ENCODE results near the gene STXBP6.

The STXBP6 gene

DNA sequence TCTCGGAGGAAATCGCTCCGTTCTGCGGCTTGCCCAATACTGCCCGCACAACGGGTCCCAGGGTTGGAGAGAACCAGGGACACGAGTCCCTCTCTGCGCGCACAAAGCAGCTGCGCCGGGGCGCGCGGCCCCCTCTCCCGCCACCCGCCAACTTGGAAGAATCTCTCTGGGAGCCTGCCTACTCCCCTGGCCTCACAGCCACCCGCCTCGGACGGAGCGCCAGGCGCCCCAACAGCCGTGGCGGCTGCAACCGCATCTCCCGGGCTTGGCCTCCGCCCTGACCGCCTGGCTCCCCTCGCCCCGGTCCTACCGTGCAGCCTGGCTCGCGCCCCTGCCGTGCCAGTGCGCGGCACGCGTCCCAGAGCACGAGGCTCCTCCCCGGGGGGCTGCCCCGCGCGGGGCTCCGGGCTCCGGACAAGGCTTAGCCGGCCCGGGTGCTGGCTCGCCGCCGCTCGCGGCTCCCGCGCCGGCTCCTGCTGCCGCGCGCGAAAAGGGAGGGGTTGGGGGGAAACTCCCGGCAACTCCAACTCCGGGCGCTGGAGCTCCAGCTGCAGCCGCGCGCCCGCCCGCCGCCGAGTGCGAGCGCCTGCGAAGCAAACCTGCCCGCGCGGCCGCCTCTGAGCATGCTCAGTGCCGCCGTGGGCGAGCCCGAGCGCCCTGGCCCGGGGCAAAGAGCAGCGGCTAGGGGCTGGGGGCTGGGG is at the start of gene STXBP6:
Gene STXBP6, minus strand, starts transcription at position 580 of the 701 bp plus-strand sequence. CDS start 75,329 bp downstream, outside the sequence.
- no peak for DNase-seq

DNA sequence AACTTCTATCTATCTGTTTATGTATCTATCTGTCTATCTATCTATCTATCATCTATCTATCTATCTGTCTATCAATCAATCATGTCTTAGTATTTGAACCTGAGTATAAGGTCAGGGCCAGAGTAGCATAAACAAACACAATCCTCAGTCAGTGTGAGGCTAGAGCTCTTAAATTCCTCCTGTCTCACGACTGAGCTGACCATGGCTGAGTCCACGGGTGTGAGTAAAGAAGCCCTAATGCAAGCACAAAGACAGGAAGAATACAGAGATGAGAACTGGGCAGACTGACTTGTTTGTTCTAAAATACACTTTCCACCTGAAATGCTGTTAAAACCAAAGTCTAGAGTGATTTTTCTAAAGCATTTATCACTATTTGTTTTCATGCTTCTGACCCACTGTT is 47.2 kb upstream of the STXBP6 start:
- DNase-seq: no peak

DNA sequence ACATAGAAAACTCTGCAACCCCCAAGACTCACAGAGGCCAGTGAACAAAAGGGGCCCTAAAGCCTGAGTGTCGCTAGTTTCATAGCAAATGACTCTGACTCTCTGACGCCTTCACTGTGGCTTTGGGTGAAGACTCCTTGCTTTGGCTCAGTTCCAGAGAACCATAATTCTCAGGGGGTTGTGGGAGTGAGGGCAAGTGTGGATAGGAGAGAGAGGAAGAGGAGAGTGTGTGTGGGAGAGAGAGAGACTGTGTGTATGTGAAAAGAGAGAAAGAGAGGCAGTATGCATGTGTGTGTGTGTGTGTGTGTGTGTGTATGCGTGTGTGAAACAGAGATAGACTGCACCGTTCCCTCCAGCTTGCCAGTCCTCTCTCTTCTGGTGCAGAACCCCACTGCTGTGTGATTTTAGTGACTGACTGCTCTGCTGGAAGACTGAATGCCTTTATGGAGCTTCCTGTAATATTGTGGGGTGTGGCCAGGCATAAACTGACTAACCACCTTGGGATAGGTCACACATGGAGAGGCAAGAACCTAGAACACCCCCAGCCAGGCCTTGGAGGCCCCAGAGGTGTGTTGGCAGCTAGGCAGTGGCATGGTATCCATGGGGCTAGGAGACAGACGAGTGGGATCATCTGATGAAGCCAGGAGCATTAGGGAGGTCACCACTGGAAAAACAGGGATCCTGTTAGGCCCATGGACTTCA is 45.9 kb upstream of the STXBP6 start:
- no peak for DNase-seq

DNA sequence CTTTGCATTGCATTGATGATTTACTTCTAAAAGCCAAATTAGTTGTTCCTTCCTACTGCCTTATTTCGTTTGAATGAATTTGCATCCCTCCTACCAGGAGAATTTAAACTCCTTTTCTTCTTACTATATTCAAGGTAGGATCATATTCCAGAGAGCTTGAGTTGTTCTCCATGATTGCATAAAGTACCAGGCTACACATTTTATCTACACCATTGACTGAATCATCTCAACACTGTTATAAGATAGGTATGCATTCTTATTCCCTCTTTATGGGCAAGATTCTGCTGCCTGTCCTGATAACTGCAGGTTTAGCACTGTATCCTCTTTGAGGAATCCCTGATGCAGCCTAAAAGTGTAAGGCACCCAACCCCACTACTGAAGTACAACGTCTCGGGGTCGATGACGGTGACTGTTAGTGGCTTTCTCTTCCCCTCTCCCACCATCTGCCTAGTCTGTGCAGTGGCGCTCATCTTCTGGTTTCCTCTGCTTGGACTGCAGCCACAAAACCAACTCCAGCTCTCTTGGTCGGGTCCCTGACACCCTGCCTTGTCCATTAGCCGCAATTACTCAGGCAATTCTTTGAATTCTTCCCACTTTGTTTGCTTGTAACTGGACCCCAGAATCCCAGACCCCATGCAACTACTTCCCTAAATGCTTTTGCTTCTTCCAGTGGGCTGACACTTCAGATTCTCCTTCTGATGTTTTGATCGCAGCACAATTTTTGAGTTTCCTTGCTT is 44.4 kb upstream of the STXBP6 start:
- DNase-seq: no peak

DNA sequence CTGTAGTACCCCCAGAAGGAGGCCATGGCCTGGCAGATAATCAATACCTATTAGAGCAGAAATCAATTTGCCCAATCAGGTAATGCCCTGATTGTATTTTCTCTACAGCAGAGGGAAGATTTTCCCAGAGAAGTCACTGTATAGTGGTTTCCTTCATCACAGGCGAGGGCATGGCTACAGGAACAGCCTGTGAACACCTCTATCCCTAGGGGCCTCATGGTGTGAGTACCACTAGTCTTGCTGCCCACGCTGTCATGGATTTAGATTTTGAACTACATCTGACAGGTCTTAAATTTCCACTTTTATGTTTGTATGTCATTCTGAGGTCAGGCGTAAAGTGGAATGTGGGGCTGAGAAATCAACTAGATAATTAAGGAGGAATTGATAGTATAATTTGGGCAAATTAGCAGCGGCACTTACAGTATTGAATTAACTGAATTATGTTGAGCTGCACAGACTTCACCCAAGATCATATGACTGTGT is 42.4 kb upstream of the STXBP6 start:
- no peak for DNase-seq

DNA sequence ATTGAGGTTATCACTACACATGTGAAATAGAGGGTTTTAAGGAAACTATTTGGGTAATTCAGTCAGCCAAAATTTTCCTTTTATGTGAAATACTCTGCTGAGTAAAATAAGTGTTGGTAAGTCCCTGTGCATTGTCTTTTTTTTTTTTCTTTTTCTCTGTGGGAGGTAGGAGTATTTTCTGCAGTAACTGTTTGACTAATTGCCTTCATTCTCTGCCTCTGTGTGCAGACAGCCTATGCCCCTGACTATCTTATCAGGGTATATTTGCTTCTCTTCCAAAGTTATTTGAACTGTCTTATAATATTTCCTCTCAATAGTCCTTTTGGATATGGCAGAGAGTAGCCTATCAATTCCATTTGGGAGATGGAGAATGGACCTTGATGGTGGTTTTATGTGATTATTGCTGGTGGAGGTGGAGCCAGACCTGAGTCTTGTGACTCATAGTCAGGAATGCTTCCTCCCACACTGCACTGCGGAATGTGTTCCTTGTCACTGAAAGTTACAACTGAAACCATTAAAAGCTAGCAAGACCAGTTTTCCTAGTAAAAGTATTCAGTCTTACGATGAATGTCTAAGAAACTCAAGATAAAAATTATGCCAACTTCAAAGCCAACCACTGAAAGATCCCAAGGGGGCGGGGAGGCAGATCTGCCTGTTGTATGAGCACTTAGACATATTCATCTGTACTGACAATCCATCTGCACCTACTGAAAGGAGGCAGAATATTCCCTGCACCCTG is 40.9 kb upstream of the STXBP6 start:
- DNase-seq: no peak

DNA sequence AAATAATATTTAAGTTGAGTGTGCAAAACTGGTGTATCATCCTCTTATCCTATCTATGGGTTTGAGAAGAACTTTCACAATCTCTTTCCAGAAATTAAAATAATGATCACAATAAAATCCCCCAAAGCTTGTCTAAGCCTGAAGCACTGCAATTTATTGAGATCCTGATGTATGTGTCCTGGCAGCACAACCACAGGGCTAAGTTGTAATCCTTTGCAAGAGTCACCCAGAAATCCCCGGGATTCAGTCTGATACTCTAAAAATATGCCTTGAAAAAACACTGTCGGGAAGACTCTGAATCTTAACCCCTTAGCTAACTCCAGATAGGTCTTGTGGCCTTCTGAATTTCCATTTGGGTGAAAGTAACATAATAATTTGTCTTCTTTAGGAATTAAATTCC is 40.3 kb upstream of the STXBP6 start:
- no peak for DNase-seq

DNA sequence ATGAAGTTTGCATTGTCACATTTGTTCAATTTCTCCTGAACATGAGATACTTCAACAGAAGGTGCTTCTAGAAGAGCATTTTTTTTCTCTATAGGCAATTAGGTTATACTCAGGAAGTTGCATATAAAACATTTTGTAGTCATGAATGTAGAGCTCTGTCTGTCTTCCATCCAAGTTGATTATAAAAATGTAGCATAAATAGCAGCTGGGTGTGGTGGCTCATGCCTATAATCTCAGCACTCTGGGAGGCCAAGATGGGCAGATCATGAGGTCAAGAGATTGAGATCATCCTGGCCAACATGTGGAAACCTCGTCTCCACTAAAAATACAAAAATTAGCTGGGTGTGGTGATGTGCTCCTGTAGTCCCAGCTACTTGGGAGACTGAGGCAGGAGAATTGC is 39.5 kb upstream of the STXBP6 start:
- no peak for DNase-seq

DNA sequence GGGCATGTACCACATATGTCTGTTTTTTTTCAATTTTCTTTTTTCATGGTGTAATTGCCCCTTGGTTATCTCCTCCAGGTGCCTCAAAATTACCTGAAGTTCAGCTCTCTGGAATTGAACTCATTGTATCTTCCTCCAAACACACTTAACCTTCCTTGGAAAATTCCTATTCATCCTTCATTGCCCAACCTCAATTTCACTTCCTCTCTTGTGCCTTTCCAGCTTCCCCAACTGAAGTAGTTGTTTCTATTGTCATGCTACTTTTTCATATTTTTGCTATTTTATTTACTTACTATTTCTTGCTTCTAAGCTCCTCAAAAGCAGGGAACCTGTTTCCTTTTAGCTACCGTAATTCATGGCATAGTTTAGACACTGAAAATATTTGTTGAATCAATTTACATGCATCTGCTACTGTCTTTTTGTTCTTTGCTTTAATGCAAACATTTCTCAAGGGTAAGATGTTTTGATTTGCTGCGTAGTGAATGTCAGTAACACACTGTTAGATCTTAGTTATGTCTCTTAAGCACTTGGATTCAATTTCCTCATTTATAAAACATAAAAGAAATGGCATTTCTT is 37.0 kb upstream of the STXBP6 start:
- no peak for DNase-seq

DNA sequence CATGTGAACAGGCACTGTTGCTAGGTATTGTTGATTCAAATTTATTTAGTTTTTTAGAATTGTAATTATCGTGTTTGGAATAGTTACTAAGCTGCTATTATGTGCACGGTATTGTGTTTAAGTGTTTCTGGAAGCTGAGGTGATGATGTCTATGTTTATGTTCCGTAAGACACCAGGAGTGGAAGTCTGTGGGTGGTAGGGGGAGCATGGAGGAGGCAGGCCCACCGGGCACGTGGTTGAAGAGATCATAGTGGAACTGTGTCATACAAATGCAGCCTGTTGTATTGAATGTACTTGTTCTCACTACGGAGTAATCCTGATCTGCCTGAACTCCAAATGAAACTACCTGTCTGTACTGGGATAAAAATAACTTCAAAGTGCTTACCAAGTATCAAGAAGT is 36.1 kb upstream of the STXBP6 start:
- DNase-seq: no peak

DNA sequence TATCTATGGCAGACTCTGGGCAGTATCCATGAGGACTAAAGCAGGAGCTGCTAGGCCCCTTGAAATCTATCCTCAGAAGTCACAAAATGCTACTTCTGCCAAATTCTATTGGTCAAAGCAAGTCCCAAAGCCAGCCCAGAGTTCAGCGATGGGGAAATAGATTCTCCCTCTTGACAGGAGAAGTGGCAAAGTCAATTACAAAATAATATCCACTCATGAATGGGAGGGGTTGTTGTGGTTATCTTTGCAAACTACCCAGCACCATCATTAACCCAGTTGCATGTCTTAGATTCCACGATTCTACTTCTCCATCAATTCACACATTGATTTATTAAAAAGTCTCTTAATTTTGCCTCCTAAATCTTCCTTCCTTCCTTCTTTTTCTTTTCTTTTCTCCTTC is 30.7 kb upstream of the STXBP6 start:
- DNase-seq: no peak

DNA sequence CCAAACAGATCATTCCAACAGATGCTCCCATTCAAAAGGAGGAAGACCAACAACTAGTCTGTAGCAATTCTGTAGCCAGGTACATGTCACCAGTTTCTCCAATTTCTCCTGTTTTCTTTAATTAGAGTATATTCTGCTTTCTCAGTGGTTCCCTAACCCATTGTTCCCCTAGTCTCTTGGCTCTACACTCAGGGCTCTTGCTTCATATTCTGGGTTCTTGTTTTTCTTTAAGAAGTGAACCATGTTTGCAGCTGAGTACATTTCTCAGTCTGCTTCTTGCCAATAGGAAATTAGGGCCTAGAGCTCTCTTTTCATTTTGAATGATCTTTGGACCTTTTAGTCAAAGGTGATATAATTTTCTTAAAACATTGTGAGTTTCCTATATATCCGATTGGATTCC is 29.4 kb upstream of the STXBP6 start:
- DNase-seq: no peak

DNA sequence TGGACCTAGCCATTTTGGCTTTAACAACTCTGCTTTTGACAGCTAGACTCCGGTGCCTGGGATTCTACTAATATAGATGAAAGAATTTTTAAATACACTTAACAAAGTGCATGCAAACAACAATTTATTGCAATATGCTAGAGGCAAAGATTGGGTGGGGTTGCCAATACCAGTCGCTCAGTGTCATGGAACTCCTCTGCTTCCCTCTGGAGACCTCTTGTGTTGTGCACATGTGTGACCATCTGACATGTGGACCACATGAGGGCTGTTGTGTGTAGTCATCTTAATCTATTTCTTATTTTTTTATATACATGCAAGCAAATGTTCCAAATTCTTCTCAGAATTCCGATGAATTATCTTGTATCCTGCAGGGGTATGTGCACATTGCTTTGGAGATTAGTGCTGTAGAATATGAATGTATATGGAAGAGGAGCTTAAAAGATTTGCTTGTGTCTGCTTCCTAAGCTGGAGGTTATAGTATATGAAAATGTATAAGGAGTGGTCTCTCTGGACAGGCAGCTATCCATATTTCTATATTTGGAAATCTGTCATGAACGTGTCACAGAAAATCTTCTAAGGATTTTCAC is 24.2 kb upstream of the STXBP6 start:
- DNase-seq: no peak

DNA sequence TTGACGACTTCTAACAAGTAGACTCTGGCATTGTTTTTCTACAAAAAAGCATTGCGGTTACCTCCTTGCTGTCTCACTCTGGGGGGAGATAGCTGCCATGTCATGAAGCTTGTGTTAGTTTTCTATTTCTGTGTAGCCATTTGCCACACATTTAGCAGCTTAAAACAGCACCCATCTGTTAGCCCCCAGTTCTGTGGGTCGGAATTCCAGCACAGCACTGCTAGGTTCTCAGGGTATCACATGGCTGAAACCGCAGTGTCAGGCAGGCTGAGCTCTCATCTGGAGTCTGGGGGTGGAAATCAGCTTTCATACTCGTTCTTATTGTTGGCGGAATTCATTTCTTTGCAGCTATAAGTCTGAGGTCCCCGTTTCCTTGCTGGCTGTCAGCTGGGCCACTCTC is 19.9 kb upstream of the STXBP6 start:
- no peak for DNase-seq

DNA sequence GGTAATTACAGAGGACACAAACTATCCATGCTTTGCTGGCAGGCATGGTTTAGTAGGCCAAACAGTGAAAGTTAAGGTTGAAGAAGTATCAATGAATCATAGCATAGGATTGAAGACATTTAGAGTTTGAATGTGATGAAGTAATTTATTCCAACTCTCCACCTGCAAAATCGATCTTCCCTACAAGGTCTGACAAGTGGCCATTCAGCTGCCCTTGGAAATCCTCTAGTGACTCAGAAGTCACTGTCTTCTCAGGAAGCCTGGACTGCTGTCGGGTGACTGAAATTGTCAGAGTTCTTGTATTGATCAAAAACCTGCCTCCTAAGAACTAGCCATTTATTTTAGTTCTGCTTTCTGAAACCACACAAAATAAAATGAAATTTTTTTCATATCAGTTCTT is 17.7 kb upstream of the STXBP6 start:
- DNase-seq: no peak

DNA sequence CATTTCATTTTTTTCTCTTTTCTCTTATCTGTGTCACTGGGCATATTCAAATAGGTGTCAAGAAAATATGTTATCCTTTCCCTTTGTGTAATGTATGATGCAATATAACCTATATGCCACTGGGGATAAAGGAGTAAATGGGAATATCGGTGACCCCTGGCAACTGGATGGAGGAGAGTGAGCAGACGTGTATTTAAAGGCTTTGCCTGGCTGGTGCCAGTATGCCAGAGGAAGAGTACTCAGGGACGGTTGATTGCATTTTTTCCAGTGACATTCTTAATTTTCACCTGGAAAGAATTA is 12.0 kb upstream of the STXBP6 start:
- DNase-seq: no peak

DNA sequence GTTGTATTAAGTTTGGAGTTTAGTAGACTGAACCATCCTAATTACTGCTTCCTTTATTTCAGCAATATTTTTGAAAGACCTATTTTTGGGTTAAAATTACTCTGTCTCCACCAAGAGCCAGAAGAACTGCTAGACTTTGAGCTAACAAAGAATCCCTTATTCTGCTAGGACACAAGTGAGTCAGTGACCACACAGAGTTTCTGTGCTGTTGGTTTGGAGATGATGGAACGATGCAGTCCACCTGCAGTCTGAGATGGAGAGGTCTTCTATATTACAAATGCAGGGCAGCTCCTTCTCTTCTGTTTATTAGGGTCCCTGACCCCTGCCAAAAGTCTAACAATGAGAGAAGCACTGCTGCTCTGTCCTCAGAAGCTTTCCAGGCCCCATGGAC is 6.7 kb upstream of the STXBP6 start:
- no peak for DNase-seq

DNA sequence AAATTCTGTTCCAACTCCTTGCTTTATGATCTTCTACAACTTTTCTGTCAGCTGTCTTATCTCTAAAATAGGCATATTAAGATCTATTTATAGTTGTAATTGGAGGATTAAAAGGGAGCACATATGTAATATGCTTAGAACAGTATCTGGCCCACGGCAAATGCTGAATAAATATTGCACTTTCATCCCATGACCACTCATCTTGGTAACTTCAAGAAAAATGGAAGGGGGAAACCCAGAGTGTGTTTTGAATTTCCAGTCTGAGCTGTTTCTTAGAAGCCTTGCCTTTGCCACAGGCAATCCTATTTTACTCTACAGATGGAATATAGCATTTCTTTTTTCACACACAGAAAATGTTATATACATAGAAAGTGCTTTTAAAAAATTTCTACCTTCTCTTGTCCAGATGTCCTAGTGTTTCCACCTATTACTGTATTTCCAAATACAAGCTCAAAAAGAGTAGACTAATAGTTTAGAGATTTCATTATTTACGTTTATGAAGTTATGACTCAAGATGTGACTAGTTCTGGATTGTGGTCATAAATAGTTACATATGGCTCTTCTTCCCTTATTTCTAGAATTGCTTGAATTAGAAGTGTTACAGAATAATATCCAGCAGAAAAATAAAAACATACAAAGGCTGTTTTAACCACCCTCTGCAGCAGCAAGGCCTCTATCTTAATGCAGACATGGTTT is 6.2 kb upstream of the STXBP6 start:
- DNase-seq: no peak

DNA sequence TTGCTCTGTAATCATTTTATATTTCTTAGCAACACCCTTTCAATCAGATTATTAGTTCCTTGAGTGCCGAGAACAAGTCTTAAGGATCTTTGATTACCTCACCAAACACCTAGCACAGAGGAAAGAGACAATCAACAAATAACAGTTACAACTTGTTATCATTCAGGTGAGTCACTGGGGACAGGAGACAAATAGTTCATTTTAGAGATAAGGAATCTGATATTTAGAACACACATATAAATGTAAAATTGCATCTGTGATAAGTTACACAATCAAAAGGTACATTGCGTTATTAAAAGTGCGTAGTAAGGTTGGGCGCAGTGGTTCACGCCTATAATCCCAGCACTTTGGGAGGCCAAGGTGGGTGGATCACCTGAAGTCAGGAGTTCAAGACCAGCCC is 5.1 kb upstream of the STXBP6 start:
- no peak for DNase-seq

DNA sequence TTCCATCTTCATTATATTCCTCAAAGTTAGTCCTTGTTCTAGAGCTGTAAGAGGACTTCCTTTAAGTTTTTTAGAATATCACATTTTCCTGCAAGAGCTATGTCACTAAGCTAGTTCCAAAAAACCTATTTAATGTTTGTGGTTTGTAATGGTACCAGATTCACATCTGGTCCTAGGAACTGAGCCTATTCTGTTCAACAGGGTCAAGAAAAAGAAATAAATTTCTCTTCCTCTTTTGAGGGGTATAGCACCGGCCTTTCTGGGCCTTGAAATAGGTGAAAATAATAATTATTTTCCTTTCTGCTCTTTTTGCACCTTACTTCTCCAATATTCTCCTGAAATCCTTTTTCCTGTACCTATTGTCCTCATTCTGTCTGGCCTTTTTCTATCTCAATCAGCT is 3.6 kb upstream of the STXBP6 start:
- no peak for DNase-seq

DNA sequence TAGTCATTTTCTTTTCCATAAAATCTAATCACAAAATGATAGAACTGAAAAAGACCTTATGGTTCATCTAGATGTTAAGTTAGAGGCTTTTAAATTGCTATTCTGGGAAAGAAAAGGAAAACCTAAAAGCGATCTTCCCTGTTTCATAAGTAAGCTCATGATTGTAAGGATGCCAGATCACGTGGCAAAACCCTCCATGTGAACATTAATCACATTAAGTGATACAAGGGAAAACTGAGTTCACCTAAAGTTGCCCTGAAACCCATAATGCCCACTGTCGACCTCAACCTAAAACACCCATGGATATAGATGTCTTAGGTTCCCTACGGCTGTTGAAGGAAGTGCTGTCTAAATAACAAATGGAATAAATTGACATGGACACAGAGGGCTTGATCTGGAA is 3.0 kb upstream of the STXBP6 start:
- DNase-seq: no peak

DNA sequence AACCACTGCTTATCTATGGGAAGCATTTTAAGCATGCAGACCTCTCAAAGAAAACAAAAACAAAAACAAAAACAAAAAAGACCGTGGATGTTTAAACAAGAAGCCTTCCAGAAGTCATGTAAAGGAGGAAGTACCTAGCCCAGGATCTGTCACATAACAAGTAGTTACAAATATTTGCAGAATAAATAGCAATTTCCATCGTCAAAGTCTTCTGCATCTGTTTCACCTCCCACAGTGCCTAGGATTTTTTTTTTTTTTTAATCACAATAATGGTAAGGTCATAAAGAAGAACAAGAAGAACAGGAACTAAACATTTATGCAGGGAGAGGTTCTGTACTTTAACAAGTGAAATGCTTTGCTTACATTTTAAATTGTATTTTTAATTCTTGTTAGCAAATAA is 2.4 kb upstream of the STXBP6 start:
- DNase-seq: no peak

All from GF-D8 (cell line).